ENCODE data around the gene PLPPR5. TPM values are rescaled to one million over a fixed set of nuclear protein-coding genes. Genes with fewer than 3 reads are reported as not detected.

The PLPPR5 gene
- polyA plus RNA-seq, 4 donors = 0.06 to 0.27 (median 0.09) TPM; not detected in 1

DNA sequence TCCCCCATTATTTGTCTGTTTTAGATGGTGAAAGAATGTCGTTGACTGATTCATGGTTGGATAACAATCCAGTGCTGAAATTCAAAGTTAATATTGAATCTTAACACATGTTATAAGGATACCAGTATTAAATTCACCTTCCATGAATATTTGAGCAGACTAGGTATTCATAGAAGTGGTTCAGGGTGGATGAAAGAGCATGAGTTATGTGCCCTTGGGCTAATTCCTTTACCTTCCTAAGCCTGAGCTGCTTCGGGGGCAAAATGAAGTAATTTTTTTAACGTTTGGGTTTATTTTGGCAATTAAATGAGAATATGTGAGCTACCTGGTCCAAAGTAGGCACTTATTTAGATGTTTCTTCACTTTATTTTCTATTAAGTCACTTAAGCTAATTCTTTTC lies 2.7 kb upstream of the PLPPR5 start:
- H3K36me3 ChIP-seq (ENCODE audit: control insufficient read depth in 3 of 3, insufficient read depth in 2 of 3, low read depth in 1 of 3, low read length in 3 of 3) = no peaks in the 10 kb centered on the region
- 60 to 73% (median 70%) methylated on average over 3 of the region's 3 CpGs for WGBS, 3 donors
- FAIRE-seq (no peak), DNase-seq (no peak)
- H3K27me3 ChIP-seq (ENCODE audit: control insufficient read depth in 3 of 3, insufficient read depth in 3 of 3, low read length in 3 of 3) = peaks cover 5 to 28% (median 15%) of the 10 kb centered on the region in 3 donors
- H3K9me3 ChIP-seq (ENCODE audit: control insufficient read depth in 2 of 2, insufficient read depth in 1 of 2, low read depth in 1 of 2, low read length in 1 of 2) = no peaks in the 10 kb centered on the region
- no peak overlapping the region for H3K4me3 ChIP-seq (ENCODE audit: low read depth in 1 of 3, low read length in 3 of 3)
- H3K27ac ChIP-seq (ENCODE audit: low read depth in 1 of 3, low read length in 2 of 3) = no peak overlapping the region
- peaks cover 0 to 3% (median 0%) of the 10 kb centered on the region in 3 donors for H3K4me1 ChIP-seq (ENCODE audit: control insufficient read depth in 3 of 3, insufficient read depth in 2 of 3, low read depth in 1 of 3, low read length in 2 of 3)

GRCh38 chr1:99005537-99005942 lies 879 bp upstream of the PLPPR5 start:
- Histone ChIP-seq H3K27ac (ENCODE audit: low read depth in 1 of 3, low read length in 2 of 3) (no peak overlapping the region), H3K4me1 (ENCODE audit: control insufficient read depth in 3 of 3, insufficient read depth in 2 of 3, low read depth in 1 of 3, low read length in 2 of 3) (peaks cover 0 to 3% (median 0%) of the 10 kb centered on the region in 3 donors), H3K4me3 (ENCODE audit: low read depth in 1 of 3, low read length in 3 of 3) (no peak overlapping the region), H3K27me3 (ENCODE audit: control insufficient read depth in 3 of 3, insufficient read depth in 3 of 3, low read length in 3 of 3) (peaks cover 5 to 32% (median 15%) of the 10 kb centered on the region in 3 donors), H3K9me3 (ENCODE audit: control insufficient read depth in 2 of 2, insufficient read depth in 1 of 2, low read depth in 1 of 2, low read length in 1 of 2) (no peaks in the 10 kb centered on the region), H3K36me3 (ENCODE audit: control insufficient read depth in 3 of 3, insufficient read depth in 2 of 3, low read depth in 1 of 3, low read length in 3 of 3) (no peaks in the 10 kb centered on the region)
- WGBS, 3 donors = 24 to 33% (median 29%) methylated on average over 8 of the region's 8 CpGs
- DNase-seq (no peak), FAIRE-seq (no peak)

GRCh38 chr1:99004254-99004860 lies 304 bp downstream of the PLPPR5 start:
- WGBS, 3 donors = 1 to 11% (median 6%) methylated on average over 28 to 66 of the region's 66 CpGs
- DNase-seq = peak in 1 of 2 donors; percentile 35
- Histone ChIP-seq H3K4me1 (ENCODE audit: control insufficient read depth in 3 of 3, insufficient read depth in 2 of 3, low read depth in 1 of 3, low read length in 2 of 3) (peaks cover 0 to 3% (median 0%) of the 10 kb centered on the region in 3 donors), H3K27ac (ENCODE audit: low read depth in 1 of 3, low read length in 2 of 3) (no peak overlapping the region), H3K27me3 (ENCODE audit: control insufficient read depth in 3 of 3, insufficient read depth in 3 of 3, low read length in 3 of 3) (peaks cover 5 to 32% (median 17%) of the 10 kb centered on the region in 3 donors), H3K36me3 (ENCODE audit: control insufficient read depth in 3 of 3, insufficient read depth in 2 of 3, low read depth in 1 of 3, low read length in 3 of 3) (no peaks in the 10 kb centered on the region), H3K9me3 (ENCODE audit: control insufficient read depth in 2 of 2, insufficient read depth in 1 of 2, low read depth in 1 of 2, low read length in 1 of 2) (no peaks in the 10 kb centered on the region), H3K4me3 (ENCODE audit: low read depth in 1 of 3, low read length in 3 of 3) (peak overlapping the region in 2 of 3 donors; percentile 29 to 30)
- FAIRE-seq = no peak

- WGBS, 3 donors = 15 to 23% (median 22%) methylated on average over 20 of the region's 20 CpGs
- peaks cover 5 to 32% (median 18%) of the 10 kb centered on the region in 3 donors for H3K27me3 ChIP-seq (ENCODE audit: control insufficient read depth in 3 of 3, insufficient read depth in 3 of 3, low read length in 3 of 3)
- DNase-seq (no peak), FAIRE-seq (no peak)
- peaks cover 0 to 3% (median 0%) of the 10 kb centered on the region in 3 donors for H3K4me1 ChIP-seq (ENCODE audit: control insufficient read depth in 3 of 3, insufficient read depth in 2 of 3, low read depth in 1 of 3, low read length in 2 of 3)
- no peak overlapping the region for H3K27ac ChIP-seq (ENCODE audit: low read depth in 1 of 3, low read length in 2 of 3)
- H3K4me3 ChIP-seq (ENCODE audit: low read depth in 1 of 3, low read length in 3 of 3) = peak overlapping the region in 1 of 3 donors; percentile 29
- H3K36me3 ChIP-seq (ENCODE audit: control insufficient read depth in 3 of 3, insufficient read depth in 2 of 3, low read depth in 1 of 3, low read length in 3 of 3) = no peaks in the 10 kb centered on the region
- H3K9me3 ChIP-seq (ENCODE audit: control insufficient read depth in 2 of 2, insufficient read depth in 1 of 2, low read depth in 1 of 2, low read length in 1 of 2) = no peaks in the 10 kb centered on the region
Measured at GRCh38 chr1:99003581-99004253, 944 bp downstream of the PLPPR5 start.

- Histone ChIP-seq H3K4me3 (ENCODE audit: low read depth in 1 of 3, low read length in 3 of 3) (no peak overlapping the region), H3K27ac (ENCODE audit: low read depth in 1 of 3, low read length in 2 of 3) (no peak overlapping the region), H3K4me1 (ENCODE audit: control insufficient read depth in 3 of 3, insufficient read depth in 2 of 3, low read depth in 1 of 3, low read length in 2 of 3) (no peaks in the 10 kb centered on the region), H3K27me3 (ENCODE audit: control insufficient read depth in 3 of 3, insufficient read depth in 3 of 3, low read length in 3 of 3) (no peaks in the 10 kb centered on the region), H3K36me3 (ENCODE audit: control insufficient read depth in 3 of 3, insufficient read depth in 2 of 3, low read depth in 1 of 3, low read length in 3 of 3) (no peaks in the 10 kb centered on the region), H3K9me3 (ENCODE audit: control insufficient read depth in 2 of 2, insufficient read depth in 1 of 2, low read depth in 1 of 2, low read length in 1 of 2) (no peaks in the 10 kb centered on the region)
- FAIRE-seq = no peak
- no peak for DNase-seq
- 47 to 62% (median 51%) methylated on average over 3 of the region's 3 CpGs for WGBS, 3 donors
Measured at GRCh38 chr1:98992844-98993243, 11.8 kb downstream of the PLPPR5 start.

DNA sequence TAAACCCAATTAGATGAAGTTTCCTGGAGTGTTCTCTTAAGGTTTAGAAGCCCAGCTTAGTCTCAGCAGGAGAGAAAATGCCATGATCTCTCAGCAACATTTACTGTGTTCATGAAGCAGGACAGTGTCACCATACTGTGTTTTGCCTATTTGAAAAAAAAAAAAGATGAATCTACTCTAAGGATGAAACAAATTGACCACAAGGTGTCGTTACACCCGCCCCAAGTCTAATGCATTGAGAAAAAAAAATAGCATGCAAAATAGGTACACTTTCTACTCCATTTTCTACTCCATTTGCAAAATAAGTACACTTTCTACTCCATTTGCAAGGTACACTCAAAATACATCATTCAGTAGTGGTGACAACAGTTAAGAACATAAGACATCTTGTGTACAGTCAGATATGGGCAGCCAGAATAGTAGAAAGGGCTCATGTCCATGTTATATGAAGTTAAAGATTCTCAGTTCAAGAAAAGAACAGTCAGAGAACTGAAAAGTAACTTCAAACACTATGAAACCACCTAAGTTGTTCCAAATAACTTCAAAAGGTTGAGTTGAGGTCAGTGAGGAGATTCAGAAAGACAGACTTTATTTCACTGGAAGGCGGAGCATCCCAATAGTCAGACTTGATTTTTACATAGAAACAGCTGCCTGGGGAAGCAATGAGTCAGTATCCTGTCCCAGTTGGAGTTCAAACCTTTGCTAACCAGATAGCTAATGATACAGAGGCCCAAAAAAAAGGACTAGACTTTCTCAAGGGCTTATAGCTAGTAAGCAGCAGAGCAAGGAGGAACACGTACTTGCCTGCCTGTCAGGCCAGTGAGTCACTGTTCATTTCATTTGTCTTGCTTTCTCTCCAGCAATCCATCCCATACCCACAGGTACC lies 13.3 kb downstream of the PLPPR5 start:
- no peak for DNase-seq
- 51 to 63% (median 55%) methylated on average over 4 of the region's 4 CpGs for WGBS, 3 donors
- no peaks in the 10 kb centered on the region for H3K27me3 ChIP-seq (ENCODE audit: control insufficient read depth in 3 of 3, insufficient read depth in 3 of 3, low read length in 3 of 3)
- no peak overlapping the region for H3K4me3 ChIP-seq (ENCODE audit: low read depth in 1 of 3, low read length in 3 of 3)
- no peaks in the 10 kb centered on the region for H3K36me3 ChIP-seq (ENCODE audit: control insufficient read depth in 3 of 3, insufficient read depth in 2 of 3, low read depth in 1 of 3, low read length in 3 of 3)
- FAIRE-seq = no peak
- no peaks in the 10 kb centered on the region for H3K4me1 ChIP-seq (ENCODE audit: control insufficient read depth in 3 of 3, insufficient read depth in 2 of 3, low read depth in 1 of 3, low read length in 2 of 3)
- H3K9me3 ChIP-seq (ENCODE audit: control insufficient read depth in 2 of 2, insufficient read depth in 1 of 2, low read depth in 1 of 2, low read length in 1 of 2) = no peaks in the 10 kb centered on the region
- no peak overlapping the region for H3K27ac ChIP-seq (ENCODE audit: low read depth in 1 of 3, low read length in 2 of 3)

GRCh38 chr1:98989556-98989907 lies 15.1 kb downstream of the PLPPR5 start:
- Histone ChIP-seq H3K27me3 (ENCODE audit: control insufficient read depth in 3 of 3, insufficient read depth in 3 of 3, low read length in 3 of 3) (no peaks in the 10 kb centered on the region), H3K9me3 (ENCODE audit: control insufficient read depth in 2 of 2, insufficient read depth in 1 of 2, low read depth in 1 of 2, low read length in 1 of 2) (no peaks in the 10 kb centered on the region), H3K4me3 (ENCODE audit: low read depth in 1 of 3, low read length in 3 of 3) (no peak overlapping the region), H3K4me1 (ENCODE audit: control insufficient read depth in 3 of 3, insufficient read depth in 2 of 3, low read depth in 1 of 3, low read length in 2 of 3) (no peaks in the 10 kb centered on the region), H3K27ac (ENCODE audit: low read depth in 1 of 3, low read length in 2 of 3) (no peak overlapping the region), H3K36me3 (ENCODE audit: control insufficient read depth in 3 of 3, insufficient read depth in 2 of 3, low read depth in 1 of 3, low read length in 3 of 3) (no peaks in the 10 kb centered on the region)
- whole genome bisulfite sequencing, 3 donors = 73 to 82% (median 76%) methylated on average over 1 of the region's 1 CpG
- FAIRE-seq = no peak
- DNase-seq = no peak

- no peak for DNase-seq
- Histone ChIP-seq H3K4me1 (ENCODE audit: control insufficient read depth in 3 of 3, insufficient read depth in 2 of 3, low read depth in 1 of 3, low read length in 2 of 3) (no peaks in the 10 kb centered on the region), H3K9me3 (ENCODE audit: control insufficient read depth in 2 of 2, insufficient read depth in 1 of 2, low read depth in 1 of 2, low read length in 1 of 2) (peaks cover 0 to 1% of the 10 kb centered on the region in 2 donors), H3K27me3 (ENCODE audit: control insufficient read depth in 3 of 3, insufficient read depth in 3 of 3, low read length in 3 of 3) (no peaks in the 10 kb centered on the region), H3K4me3 (ENCODE audit: low read depth in 1 of 3, low read length in 3 of 3) (no peak overlapping the region), H3K27ac (ENCODE audit: low read depth in 1 of 3, low read length in 2 of 3) (no peak overlapping the region), H3K36me3 (ENCODE audit: control insufficient read depth in 3 of 3, insufficient read depth in 2 of 3, low read depth in 1 of 3, low read length in 3 of 3) (no peaks in the 10 kb centered on the region)
- 63 to 75% (median 74%) methylated on average over 2 of the region's 2 CpGs for WGBS, 3 donors
- FAIRE-seq = no peak
Measured at GRCh38 chr1:98988904-98989555, 15.6 kb downstream of the PLPPR5 start.
